ENCODE measurements around the gene KLHL2. TPM values are rescaled to one million over a fixed set of nuclear protein-coding genes. Genes with fewer than 3 reads are reported as not detected.

Gene KLHL2
- total and polyA plus RNA-seq, 2 of the 13 experiments (the other 11 are each of a cell fraction or from before 2014, with no cell fraction given) = 9.2 to 17.6 TPM

GRCh38 chr4:165302658-165303057 is 95.3 kb downstream of the KLHL2 start (continued):
- TF ChIP-seq ZNF383 (CRISPR knock-in tag; IDR thresholded peaks at IDR 0.05; ENCODE audit: borderline replicate concordance) (no peak), KDM5B (CRISPR knock-in tag; IDR thresholded peaks at IDR 0.05; ENCODE audit: borderline replicate concordance) (no peak)
- TF ChIP-seq, protein P1, sequence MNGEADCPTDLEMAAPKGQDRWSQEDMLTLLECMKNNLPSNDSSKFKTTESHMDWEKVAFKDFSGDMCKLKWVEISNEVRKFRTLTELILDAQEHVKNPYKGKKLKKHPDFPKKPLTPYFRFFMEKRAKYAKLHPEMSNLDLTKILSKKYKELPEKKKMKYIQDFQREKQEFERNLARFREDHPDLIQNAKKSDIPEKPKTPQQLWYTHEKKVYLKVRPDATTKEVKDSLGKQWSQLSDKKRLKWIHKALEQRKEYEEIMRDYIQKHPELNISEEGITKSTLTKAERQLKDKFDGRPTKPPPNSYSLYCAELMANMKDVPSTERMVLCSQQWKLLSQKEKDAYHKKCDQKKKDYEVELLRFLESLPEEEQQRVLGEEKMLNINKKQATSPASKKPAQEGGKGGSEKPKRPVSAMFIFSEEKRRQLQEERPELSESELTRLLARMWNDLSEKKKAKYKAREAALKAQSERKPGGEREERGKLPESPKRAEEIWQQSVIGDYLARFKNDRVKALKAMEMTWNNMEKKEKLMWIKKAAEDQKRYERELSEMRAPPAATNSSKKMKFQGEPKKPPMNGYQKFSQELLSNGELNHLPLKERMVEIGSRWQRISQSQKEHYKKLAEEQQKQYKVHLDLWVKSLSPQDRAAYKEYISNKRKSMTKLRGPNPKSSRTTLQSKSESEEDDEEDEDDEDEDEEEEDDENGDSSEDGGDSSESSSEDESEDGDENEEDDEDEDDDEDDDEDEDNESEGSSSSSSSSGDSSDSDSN (CRISPR knock-in tag; IDR thresholded peaks at IDR 0.05) = no peak

DNA sequence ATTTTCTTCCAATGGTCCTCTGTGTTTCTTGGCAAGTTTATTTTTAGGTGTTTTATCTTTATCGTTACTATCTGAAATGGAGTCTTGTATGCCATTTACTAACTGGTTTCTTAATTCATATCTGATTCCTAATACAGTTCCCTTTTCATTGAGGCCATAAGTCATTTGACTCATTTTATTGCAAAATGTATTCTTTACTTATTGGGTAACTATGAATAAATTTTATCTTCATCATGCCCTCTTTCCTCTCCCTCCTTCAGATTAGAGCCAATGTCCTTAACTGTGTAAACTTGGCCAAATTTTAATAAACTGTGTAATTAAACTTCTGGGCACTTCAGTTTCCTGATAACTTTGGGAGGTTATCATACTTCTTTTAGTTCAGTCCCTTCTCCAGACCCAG is 100.8 kb downstream of the KLHL2 start:
- POLR2A ChIA-PET = no interaction called here
- ATAC-seq = no peak
- WGBS (ENCODE audit: low lambda C conversion rate) = 100% methylated on average over 1 of the region's 1 CpG

More for the DNA sequence above, 100.8 kb downstream of the KLHL2 start:
- no TSS peak for BruUV-seq (replicated peaks)
- Histone ChIP-seq H3K4me2 (ENCODE audit: low read depth, low read length) (no peak overlapping the region), H4K20me1 (ENCODE audit: insufficient read depth, low read length) (no peaks in the 10 kb centered on the region), H3K27ac (ENCODE audit: extremely low read length, insufficient read depth, low read length) (no peak overlapping the region), H3K36me3 (replicated peaks in 1 of 2; ENCODE audit: control insufficient read depth in 1 of 2, insufficient read depth in 2 of 2, low read length in 2 of 2) (peaks cover 3 to 9% of the 10 kb centered on the region in 2 experiments; a peak in 1 of 5 replicates), H3K27me3 (ENCODE audit: control insufficient read depth in 1 of 2, insufficient read depth in 2 of 2, low read length in 2 of 2) (no peaks in the 10 kb centered on the region), H3K9me3 (ENCODE audit: low read length) (no peaks in the 10 kb centered on the region), H3K9ac (ENCODE audit: insufficient read depth, low read depth, low read length) (no peak overlapping the region), H2AFZ (ENCODE audit: low read length) (no peak overlapping the region), H3K4me1 (ENCODE audit: insufficient read depth, low read length) (peaks cover 8% of the 10 kb centered on the region), H3K79me2 (ENCODE audit: insufficient read depth, low read length) (no peaks in the 10 kb centered on the region), H3K4me3 (replicated peaks in 1 of 3; ENCODE audit: insufficient read depth in 1 of 3, low read depth in 2 of 3, low read length in 3 of 3) (no peak overlapping the region)
- no peak for TF ChIP-seq ZNF580 (CRISPR knock-in tag; IDR thresholded peaks at IDR 0.05; ENCODE audit: borderline replicate concordance, low read depth)
- TF ChIP-seq ZNF589 (CRISPR knock-in tag; conservative IDR thresholded peaks at IDR 0.05) = no peak
- TF ChIP-seq ZNF101 (CRISPR knock-in tag; IDR thresholded peaks at IDR 0.05; ENCODE audit: borderline replicate concordance, low read depth) = no peak
- no peak for TF ChIP-seq SPEN (CRISPR knock-in tag; IDR thresholded peaks at IDR 0.05; ENCODE audit: low read depth)
- TF ChIP-seq ZNF33B (CRISPR knock-in tag; IDR thresholded peaks at IDR 0.05) = no peak
- TF ChIP-seq ZSCAN9 (CRISPR knock-in tag; IDR thresholded peaks at IDR 0.05; ENCODE audit: borderline replicate concordance) = no peak
- no peak for TF ChIP-seq RBM22 (optimal IDR thresholded peaks at IDR 0.05; ENCODE audit: low read length)
- intact Hi-C loops (cut with micrococcal nuclease; ENCODE audit: unreplicated experiment) = no loop called here
- in situ Hi-C loops (cut with HindIII; ENCODE audit: extremely low pct_ligation_motif_present, low pct_unique_long_range_greater_than_20kb) = no loop called here
- CTCF ChIA-PET (ENCODE audit: low intra/inter-chr PET ratio, low total read pairs) = no interaction called here
- FAIRE-seq = no peak
- DNase-seq (ENCODE audit: low spot score) = no peak
